Activated CD8-positive, alpha-beta memory T cell treated with anti-CD3 and anti-CD28 coated beads, Interleukin-2, amount 50 U/mL, for 4 hours (primary cell): ENCODE results near the gene ZNF766.
"Not testable (repeated sequence)": the region's sequence is repeated elsewhere in the genome, so short reads cannot be mapped to it uniquely, and the experiment has no call there.

Experiments used
- DNase-seq: peaks from one replicate; pipeline ENCODE4 v3.0.0-alpha.2; 2020

Gene ZNF766

GRCh38 chr19:52269338-52270261 is at the start of gene ZNF766:
ZNF766 (plus strand) TSS chr19:52269587; CDS start chr19:52269614, 27 bp downstream.
- DNase-seq = peak; percentile 99

- no peak for DNase-seq
These were observed 49.8 kb upstream of the ZNF766 start for GRCh38 chr19:52219611-52220010.

- DNase-seq = no peak
These were observed 48.4 kb upstream of the ZNF766 start for GRCh38 chr19:52221031-52221430.

- no peak for DNase-seq
These were observed 47.5 kb upstream of the ZNF766 start for GRCh38 chr19:52221831-52222375.

GRCh38 chr19:52224211-52224610 is 45.2 kb upstream of the ZNF766 start:
- DNase-seq = no peak

- DNase-seq = no peak
These were observed 42.7 kb upstream of the ZNF766 start for GRCh38 chr19:52226652-52227051.

GRCh38 chr19:52227196-52227940 is 42.0 kb upstream of the ZNF766 start:
- DNase-seq = no peak

- DNase-seq = no peak
These were observed 41.4 kb upstream of the ZNF766 start for GRCh38 chr19:52227980-52228379.

- DNase-seq = no peak
These were observed 39.9 kb upstream of the ZNF766 start for GRCh38 chr19:52229524-52229923.

- no peak for DNase-seq
These were observed 38.7 kb upstream of the ZNF766 start for GRCh38 chr19:52230685-52231084.

- no peak for DNase-seq
These were observed 38.1 kb upstream of the ZNF766 start for GRCh38 chr19:52231154-52231910.

- DNase-seq = no peak
These were observed 35.0 kb upstream of the ZNF766 start for GRCh38 chr19:52234406-52234805.

GRCh38 chr19:52237197-52237596 is 32.2 kb upstream of the ZNF766 start:
- DNase-seq = no peak

GRCh38 chr19:52237771-52238400 is 31.5 kb upstream of the ZNF766 start:
- DNase-seq = peak; percentile 59

- no peak for DNase-seq
These were observed 25.4 kb upstream of the ZNF766 start for GRCh38 chr19:52244021-52244420.

- DNase-seq = peak; percentile 62
These were observed 21.1 kb upstream of the ZNF766 start for GRCh38 chr19:52248241-52248640.

- DNase-seq = no peak
These were observed 11.0 kb upstream of the ZNF766 start for GRCh38 chr19:52258426-52258825.

- DNase-seq = not testable (repeated sequence)
These were observed 3.8 kb upstream of the ZNF766 start for GRCh38 chr19:52265556-52265955.

GRCh38 chr19:52270266-52270885 is 989 bp downstream of the ZNF766 start:
- no peak for DNase-seq

GRCh38 chr19:52273301-52273700 is 3.9 kb downstream of the ZNF766 start:
- DNase-seq = no peak

- no peak for DNase-seq
These were observed 4.8 kb downstream of the ZNF766 start for GRCh38 chr19:52274191-52274590.

- DNase-seq = no peak
These were observed 6.6 kb downstream of the ZNF766 start for GRCh38 chr19:52275988-52276387.
